Glomerular visceral epithelial cell (primary cell): ENCODE data around the gene DUSP16.
"Not testable (repeated sequence)": the region's sequence is repeated elsewhere in the genome, so short reads cannot be mapped to it uniquely, and the experiment has no call there.

Experiments
- DNase-seq: peaks from one replicate; pipeline ENCODE4 v3.0.0-alpha.2; 2016; ENCODE audit errors: extremely low spot score

The DUSP16 gene

GRCh38 chr12:12583510-12584178 lies 21.0 kb upstream of the DUSP16 start:
- DNase-seq, result no peak

DNA sequence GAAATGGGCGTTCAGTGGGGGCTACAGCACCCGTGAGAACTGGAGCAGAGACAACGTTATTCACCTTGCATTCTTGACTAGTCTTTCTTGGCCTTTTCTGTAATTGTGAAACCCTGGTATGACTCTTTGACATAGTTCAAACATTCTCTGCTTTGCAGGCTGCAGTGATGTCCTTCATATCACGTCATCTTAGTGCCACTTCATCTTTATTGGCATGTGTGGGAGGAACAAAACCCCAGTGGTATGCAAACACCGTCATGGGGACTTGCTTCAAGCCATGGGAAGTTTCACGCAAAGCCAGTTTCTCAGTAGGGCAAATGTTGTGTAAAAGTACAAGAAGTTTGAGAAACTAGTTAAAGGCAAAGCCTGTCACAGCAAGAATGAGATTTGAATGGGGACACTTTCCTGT lies 20.2 kb upstream of the DUSP16 start:
- DNase-seq, result no peak

DNA sequence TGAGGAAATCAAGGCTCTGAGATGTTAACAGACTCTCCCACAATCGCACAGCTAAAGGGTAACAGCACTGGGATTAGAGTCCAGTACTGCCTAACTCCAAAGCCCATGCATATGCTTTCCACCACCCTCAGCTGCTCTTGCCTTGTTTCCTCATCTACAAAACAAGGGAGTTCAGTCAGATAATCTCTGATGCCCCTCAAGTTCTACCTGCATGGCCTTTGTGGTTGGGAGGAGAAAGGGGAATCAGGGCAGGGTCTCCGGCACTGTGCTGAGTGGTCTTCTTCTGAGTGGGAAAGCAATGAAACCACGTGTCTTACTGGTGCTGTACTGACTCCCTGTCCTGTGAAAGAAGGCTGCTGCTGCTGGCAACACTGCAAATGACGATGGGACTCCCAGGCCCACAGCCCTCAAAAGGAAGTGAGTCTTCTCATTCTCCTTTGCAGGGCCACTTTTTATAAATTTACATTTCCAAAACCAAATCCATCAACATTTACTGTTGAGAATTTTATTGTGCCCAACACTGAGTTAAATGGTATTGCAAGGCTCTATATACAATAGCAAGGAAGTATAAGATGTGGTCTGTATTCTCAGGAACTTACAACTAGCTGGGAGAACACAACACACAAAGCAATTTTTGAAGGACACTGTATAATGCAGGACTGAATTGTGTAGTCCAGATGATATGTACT lies 19.7 kb upstream of the DUSP16 start:
- DNase-seq, result no peak

GRCh38 chr12:12580716-12581115 lies 18.1 kb upstream of the DUSP16 start:
- not testable (repeated sequence) for DNase-seq

DNA sequence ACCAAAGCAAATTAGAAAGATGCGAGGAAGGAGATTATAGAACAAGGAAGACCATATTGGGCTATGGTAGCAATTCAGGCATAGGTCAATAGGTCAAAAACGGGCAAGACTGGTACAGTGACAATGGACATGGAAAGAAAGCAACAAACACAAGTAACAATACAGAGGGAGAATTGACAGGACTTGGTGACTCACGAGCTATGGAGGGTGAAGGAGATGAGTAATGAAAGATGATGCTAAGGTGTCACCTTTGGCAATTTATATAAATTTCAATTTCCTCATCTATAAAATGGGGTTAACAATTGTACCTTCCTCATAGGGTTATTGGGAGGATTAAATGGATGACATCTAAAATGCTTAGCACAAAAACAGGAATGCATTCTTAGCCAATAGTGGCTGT lies 15.1 kb upstream of the DUSP16 start:
- DNase-seq, result no peak

- no peak for DNase-seq
These were observed 10.0 kb upstream of the DUSP16 start for GRCh38 chr12:12572659-12573058.

GRCh38 chr12:12565971-12566370 lies 3.3 kb upstream of the DUSP16 start:
- DNase-seq, result not testable (repeated sequence)

- DNase-seq, result no peak
These were observed 2.2 kb upstream of the DUSP16 start for GRCh38 chr12:12564911-12565310.

- peak; percentile 13 for DNase-seq
These were observed 746 bp upstream of the DUSP16 start for GRCh38 chr12:12563290-12563928.

GRCh38 chr12:12562016-12562483 lies 613 bp downstream of the DUSP16 start:
- no peak for DNase-seq

DNA sequence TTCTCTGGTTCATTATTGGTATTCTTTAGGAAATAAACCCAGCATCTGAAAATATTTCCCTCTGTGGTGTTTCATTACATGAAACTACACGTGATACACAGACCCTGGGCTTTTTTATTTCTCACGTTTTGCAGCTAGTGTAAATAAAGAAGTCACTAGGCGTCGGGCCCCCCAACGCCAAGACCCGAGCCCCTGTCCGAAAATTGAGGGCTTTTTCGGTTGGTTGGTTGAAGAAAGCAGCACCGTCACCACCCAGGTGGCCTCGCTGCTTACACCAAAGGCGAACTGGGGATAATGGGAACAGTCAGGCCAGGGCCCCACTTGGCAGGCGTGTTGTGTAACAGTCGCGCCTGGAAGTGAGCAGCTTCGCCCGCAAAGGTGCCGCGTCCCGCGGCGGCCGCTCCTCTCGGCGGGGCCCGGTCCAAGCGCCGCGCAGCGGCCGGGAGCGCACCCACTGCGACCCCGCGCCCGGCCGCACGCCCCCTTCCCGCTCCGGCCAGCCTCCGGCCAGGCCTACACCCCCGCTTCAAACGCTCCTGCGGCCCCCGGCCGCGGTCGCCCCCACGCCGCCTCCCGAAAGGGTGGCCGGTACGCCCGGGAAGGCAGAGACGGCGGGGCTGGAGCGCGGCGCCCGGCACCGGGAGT lies 1.2 kb downstream of the DUSP16 start:
- peak; percentile 49 for DNase-seq

DNA sequence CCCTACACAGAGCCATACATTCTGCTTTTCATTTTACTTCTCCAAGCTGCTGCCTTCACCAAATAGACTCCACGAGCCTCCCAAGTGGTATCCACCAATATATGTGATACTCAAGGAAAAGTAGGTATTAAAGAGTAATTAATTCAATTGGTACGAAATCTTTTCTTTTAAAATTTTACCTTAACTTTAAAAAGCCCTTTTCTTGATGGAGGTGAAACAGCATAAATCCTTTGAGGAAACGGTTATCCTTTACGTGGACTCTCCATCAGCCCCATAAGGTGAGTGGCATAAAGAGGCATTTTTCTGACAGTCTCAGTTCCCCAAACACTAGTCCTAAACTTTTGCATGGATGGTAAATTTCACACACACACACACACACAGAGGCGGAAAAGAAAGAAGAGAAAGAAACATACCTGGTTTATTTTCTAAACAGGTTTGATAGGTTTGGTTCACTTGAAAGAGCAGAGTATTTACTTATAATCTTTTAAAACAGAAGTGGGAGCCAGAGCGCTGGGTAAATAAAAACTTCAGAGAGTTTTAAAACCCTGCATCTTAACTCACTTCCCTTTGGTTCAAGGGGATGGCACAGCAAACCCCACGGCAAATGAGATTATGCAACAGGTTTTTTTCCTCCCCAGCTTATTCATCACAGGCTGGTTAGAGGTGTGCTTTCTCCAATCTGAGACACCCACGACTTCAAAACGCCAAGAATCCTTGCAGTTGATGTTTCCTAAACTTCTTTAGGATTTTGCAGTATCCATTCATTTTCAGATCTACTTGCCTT lies 1.9 kb downstream of the DUSP16 start:
- peak; percentile 63 for DNase-seq

DNA sequence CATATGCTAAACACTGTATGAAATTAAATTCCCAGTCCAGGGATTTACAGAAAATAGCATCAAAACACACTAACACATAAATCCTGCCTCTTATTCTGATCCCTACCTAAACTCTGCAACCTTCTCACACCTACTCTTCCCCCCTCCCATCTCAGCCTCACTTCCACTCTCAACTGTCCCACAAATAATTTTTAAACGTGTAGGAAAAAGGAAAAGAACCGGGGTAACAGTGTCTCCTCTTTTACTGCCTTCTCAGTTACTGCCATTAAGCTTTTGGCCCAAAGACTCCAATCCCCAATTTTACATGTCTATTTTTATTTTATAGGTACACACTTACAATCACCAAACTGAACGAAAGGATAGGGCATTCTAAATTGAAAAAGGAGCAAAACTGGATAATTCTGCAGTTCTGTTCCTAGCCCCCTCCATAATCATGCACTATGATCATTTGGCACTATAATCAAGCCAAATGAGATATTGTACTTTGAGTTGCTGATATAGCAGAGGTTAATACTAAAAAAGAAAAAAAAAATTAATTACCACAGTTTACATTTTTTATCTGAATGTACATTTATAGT lies 2.9 kb downstream of the DUSP16 start:
- DNase-seq, result no peak

GRCh38 chr12:12558291-12558690 lies 4.4 kb downstream of the DUSP16 start:
- DNase-seq, result no peak

DNA sequence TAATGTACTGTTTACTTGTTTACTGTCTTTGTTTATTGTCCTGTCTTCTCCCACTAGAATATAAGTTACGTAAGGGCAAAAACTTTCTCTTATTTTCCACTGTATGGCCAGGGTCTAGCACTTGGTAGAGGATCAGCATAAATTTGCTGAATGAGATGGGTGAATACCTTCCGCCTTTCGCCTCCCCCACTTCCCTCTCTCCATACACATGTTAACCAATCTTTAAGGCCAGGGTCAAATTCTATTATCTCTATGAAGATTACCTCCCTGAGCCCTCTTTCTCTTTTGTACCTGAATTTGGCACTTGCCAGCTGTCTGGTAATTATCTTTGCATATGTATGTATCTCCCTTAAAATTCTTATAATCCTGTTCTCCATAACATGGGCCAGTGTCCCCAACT lies 4.9 kb downstream of the DUSP16 start:
- DNase-seq, result no peak

GRCh38 chr12:12555656-12556055 lies 7.0 kb downstream of the DUSP16 start:
- DNase-seq, result no peak

DNA sequence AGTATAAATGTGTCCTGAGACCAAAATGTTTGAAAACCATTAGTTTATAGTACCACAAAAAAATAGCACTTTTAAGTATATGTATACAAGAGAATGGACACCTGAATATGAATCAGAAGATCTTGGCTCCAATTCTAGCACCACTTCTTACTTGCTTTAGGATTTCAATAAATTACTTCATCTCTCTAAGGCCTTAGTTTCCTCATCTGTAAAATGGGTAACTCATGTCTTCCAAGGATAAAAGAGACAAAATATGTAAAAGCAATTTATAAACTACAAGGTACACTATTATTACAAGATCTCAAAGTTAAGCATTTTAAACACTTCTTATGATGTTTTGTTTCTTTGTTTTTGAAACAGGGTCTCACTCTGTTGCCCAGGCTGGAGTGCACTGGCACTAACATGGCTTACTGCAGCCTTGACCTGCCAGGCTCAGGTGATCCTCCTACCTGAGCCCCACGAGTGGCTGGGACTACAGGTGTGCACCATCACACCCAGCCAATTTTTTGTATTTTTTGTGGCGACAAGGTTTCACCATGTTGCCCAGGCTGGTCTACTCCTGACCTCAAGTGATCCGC lies 9.4 kb downstream of the DUSP16 start:
- DNase-seq, result no peak

GRCh38 chr12:12551115-12551514 lies 11.5 kb downstream of the DUSP16 start:
- DNase-seq, result no peak

- no peak for DNase-seq
These were observed 12.4 kb downstream of the DUSP16 start for GRCh38 chr12:12550277-12550676.

DNA sequence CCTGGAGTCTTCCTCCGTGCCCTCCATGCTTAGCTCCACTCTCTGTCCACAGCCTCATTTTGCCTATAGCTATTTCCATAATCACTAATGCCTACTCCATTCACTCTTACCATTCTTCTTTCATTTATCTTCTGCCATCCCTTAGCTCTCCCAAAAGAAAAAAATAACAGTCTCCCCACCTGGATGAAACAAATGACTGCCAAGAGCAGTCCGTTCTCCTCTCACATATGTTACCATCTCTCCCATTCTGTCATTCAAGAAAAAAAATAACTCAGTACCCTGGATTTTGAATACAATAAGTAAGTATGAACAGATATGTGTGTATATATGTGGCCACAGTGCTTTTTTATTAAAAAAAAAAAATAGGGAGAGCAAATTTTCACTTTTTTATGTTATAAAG lies 13.2 kb downstream of the DUSP16 start:
- DNase-seq, result no peak

GRCh38 chr12:12548713-12549112 lies 13.9 kb downstream of the DUSP16 start:
- DNase-seq, result no peak
